ENCODE measurements around the gene LRSAM1.
"Not testable (repeated sequence)": the region's sequence is repeated elsewhere in the genome, so short reads cannot be mapped to it uniquely, and the experiment has no call there.

The LRSAM1 gene

GRCh38 chr9:127458921-127459320, 7.6 kb downstream of the LRSAM1 start:
- DNase-seq, result no peak

GRCh38 chr9:127463382-127463781, 12.1 kb downstream of the LRSAM1 start:
- no peak for DNase-seq

- DNase-seq, result no peak
Observed at GRCh38 chr9:127463911-127464310, 12.6 kb downstream of the LRSAM1 start.

GRCh38 chr9:127466407-127466917, 15.2 kb downstream of the LRSAM1 start:
- DNase-seq, result not testable (repeated sequence)

GRCh38 chr9:127467621-127468020, 16.3 kb downstream of the LRSAM1 start:
- DNase-seq, result no peak

GRCh38 chr9:127470662-127471061, 19.4 kb downstream of the LRSAM1 start:
- DNase-seq, result no peak

GRCh38 chr9:127473501-127473900, 22.2 kb downstream of the LRSAM1 start:
- DNase-seq, result no peak

DNA sequence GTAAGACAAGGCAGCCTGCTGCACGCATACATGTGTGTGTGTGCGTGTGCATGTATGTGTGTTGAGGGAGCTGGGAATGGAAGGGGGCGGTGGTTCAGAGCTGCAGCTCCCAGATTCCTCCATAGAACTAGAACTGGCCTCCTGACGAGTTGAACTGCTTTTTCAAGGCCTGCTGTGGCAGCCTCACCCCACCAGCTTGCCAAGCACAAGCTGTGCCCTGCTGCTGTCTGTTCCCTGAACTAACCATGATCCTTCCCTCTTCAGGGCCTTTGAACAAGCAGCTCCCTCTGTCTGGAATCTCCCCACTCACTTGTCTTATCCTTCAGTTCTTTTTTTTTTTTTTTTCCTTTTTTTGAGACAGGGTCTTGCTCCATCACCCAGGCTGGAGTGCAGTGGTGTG, 22.6 kb downstream of the LRSAM1 start:
- DNase-seq, result no peak

DNA sequence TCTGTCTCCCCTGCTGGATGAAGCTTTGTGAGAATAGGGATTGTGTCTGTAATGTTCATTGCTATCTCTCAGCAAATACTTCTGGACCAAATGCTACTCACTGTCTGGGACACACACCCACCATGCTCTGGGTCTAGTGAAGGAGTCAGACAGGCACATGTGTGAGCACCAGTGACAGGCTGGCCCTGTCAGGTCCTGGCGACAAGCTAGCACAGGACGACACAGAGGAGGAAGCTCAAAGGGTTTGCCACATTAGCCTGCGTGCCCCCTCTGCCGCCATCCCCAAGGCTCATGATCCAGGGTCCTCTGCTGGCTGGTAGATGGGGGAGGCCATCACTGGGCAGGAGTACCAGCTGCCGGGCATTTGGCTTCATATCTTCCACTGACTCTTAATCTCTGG, 23.3 kb downstream of the LRSAM1 start:
- no peak for DNase-seq

- no peak for DNase-seq
Observed at GRCh38 chr9:127479507-127480081, 28.3 kb downstream of the LRSAM1 start.

- DNase-seq, result no peak
Observed at GRCh38 chr9:127482662-127483061, 31.4 kb downstream of the LRSAM1 start.

GRCh38 chr9:127485995-127486394, 34.7 kb downstream of the LRSAM1 start:
- DNase-seq, result no peak

GRCh38 chr9:127488946-127489345, 37.6 kb downstream of the LRSAM1 start:
- no peak for DNase-seq

DNA sequence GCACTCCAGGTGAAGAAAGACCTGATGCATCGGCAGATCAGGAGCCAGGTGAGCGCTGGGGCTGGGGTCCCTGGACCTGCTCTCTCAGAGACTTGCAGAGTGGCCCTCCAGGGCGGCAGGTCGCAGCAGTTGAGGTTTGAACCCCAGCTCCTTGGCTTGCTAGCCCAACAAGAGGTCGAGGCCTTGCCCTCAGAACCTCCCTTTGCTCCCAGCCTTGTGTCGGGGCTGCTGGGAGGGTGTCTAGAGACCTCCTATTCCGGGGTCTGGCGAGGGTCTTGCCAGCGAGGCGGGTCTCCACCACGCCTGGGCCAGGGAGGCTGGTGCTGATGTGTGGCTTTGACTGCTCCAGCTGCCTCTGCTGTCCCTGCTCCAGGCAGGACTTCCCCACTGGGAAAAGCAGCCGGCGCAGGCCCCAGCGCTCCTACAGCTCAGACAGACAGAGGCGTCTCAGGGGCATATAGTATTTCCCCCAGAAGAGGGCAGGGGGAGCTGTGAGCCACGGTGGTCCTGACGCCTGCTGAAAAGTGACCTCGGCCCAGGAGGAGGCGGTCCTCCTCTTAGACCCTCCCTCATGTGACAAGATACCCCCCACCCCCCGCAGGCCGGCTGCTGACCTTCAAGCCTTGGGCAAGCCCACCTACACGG, 38.3 kb downstream of the LRSAM1 start:
- DNase-seq, result no peak

DNA sequence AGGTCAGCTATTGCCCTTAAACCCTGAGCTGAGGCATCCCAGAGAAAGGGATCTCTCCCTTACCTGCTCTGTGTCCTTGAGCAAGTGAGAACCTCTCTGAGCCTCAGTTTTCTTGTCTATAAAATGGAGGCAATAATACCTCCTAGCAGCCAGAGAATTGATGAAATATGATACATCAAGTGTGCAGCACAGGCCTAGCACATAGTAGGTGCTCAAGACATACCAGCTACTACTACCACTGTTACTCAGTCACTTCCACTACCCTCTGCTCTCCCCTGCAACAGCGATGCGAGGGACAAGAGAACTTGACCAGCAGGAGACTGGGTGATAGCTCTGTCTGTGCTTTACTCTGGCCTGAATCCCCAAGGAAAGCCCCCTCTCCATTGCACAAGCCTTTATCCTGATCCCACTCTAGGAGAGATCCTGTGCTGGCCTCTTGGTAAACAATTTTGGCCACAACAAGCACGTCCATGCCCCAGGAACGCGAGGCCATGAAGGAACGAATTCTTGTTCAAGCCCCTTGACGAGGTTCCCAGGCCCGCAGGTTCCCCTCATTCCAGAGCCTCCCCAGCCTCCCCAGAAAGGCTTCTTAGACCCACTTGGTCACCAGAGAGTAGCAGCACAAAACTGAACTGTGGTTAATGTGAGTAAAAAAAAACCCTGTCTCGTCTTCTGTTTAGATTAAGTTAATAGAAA, 39.4 kb downstream of the LRSAM1 start:
- no peak for DNase-seq

DNA sequence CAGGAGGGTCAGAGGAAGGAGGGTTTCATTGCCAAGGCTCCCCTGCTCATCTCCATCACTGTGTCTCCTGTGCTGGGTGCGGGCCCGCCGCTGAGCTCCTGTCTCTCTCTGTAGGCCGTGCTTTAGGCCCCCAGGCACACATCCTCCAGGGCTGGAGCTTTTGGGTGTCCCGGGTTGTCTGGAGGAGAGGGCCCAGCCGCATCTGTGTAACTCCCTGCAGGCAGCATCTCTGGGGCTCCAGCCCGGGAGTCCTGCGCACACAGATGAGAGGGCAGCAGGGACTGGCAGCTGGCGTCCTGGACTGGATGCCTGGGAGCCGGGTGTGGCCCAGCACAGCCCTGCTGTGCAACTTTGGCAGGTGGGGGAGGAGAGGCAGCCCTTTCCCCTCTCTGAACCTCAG, 40.2 kb downstream of the LRSAM1 start:
- no peak for DNase-seq

- no peak for DNase-seq
Observed at GRCh38 chr9:127492616-127493015, 41.3 kb downstream of the LRSAM1 start.

DNA sequence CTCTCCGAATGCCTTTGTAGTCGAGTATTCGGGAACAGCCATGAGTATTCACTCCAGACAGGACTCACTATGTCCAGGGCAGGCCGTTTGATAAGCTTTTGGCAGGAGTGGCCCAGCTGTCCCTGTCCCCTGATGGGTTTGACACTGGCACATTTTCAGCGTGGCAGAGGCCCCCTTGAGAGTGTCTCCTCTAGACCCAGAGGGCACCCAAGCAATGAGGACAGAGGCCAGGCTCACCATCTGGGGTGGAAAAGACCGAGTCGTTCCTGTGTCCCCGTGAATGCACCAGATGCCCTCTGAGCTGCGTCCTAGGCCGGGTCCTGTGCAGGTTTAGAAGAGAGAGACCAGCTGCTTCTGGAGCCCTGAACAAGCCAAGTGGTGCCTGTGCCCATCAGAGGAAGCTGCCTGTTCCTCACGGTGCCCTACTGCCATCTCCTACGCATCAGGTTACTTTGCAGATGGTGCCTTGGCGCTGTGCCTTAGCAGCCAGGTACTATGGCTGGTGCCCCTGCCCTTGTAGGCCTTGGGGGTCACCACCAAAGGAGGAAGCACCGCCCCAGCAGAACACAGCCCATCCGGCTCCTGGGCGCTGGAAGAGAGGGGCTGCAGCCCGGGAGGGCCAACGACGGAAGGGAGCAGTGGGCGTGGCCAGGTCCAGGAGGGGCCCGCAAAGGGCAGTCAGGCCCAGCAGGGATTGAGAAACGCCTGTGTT, 42.4 kb downstream of the LRSAM1 start:
- DNase-seq, result no peak

GRCh38 chr9:127494304-127494702, 43.0 kb downstream of the LRSAM1 start:
- DNase-seq, result no peak

DNA sequence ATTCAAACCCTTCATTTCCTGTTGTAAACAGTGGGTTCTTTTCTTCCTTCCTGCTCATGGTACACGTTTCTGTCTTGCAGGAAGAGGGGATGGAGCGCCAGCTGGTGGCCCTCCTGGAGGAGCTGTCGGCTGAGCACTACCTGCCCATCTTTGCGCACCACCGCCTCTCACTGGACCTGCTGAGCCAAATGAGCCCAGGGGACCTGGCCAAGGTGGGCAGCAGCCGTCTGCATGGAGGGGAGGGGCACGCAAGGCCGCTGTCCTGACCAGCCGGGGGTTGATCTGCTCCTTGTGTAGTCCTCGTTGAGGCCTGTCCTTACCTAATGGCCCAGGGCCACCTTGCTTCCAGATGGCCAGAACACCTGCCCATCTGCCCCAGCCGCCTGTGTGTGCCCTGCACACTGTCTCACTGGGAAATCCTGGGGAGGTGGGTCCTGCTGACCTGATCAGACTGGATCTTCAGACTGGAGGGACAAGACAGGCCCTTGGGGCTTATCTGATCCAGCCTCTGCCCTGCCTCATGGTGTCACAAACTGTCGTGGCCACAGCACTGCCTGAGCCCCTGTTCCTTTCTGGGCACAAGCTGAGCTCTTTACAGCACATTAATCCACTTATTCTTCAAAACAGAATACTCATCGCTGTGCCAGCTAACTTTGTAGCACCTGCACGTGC, 44.7 kb downstream of the LRSAM1 start:
- no peak for DNase-seq

DNA sequence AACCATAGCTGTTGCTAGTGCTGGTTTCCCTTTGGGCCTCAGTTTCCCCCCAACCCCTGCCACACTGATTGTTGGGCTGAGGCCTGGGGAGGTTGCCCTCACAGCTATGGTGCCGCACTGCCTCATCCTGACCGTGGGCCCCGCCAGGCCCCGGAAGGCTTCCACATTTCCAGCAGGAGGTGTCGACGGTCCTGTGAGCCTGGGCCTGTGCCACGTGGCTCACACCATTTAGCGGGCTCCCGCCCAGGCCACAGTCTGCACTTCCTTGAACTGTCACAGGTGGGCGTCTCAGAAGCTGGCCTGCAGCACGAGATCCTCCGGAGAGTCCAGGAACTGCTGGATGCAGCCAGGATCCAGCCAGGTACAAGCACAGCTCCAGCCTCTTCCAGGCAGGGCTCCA, 45.7 kb downstream of the LRSAM1 start:
- DNase-seq, result no peak

DNA sequence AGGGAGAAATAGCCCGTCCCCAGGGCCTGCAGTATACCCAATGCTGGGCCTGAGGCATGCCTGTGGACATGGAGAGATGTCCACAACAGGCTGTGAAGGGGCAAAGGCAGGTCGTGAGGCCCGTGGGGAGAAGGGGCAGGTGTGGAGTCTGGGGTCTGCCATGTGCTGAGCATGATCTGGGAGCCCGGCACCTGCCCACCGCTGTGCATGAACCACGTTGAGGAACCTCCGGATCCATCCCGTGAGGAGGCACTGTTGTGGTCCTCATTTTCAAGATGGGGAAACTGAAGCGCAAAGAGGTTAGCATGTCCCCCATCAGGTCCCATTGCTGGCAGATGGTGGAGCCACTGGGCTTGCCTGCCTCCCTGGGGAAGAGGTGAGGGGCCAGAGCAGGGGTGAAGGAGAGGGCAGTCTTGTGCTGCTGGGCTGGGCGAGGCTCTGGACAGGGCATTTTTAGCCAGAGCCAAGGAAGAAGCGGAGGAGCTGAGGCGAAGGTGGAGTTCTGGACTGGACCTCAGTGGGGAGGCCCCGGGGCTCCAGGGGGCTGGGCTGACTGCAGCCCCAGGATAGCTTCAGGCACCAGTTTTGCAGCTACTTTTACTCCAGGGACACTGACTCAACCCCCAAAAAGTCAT, 46.5 kb downstream of the LRSAM1 start:
- DNase-seq, result no peak

Data from effector CD8-positive, alpha-beta T cell (primary cell).